Sigmoid colon (tissue), 7 donors: ENCODE results near the gene MLLT6. TPM values are rescaled to one million over a fixed set of nuclear protein-coding genes. Genes with fewer than 3 reads are reported as not detected.

Source experiments
- DNase-seq: peaks from one replicate; pipeline ENCODE4 v3.0.0-alpha.2; 2019
- H3K27ac ChIP-seq, 4 donors: fragments of 200-600 bp; sonication (generic); one replicate each; pipeline ENCODE4 v1.5.1; 2016 to 2019; ENCODE audit warnings: mild to moderate bottlenecking in 1 of 4
- H3K27me3 ChIP-seq, 3 donors: fragments of 200-600 bp; sonication (generic); one replicate each; pipeline ENCODE4 v1.5.1; 2019; ENCODE audit warnings: mild to moderate bottlenecking in 1 of 3
- H3K36me3 ChIP-seq, 4 donors: fragments of 200-600 bp; sonication (generic); one replicate each; pipeline ENCODE4 v1.5.1; 2016 to 2019
- H3K4me1 ChIP-seq, 4 donors: fragments of 200-600 bp; sonication (generic); one replicate each; pipeline ENCODE4 v1.5.1; 2017 to 2019
- H3K4me3 ChIP-seq, 4 donors: fragments of 200-600 bp; sonication (generic); one replicate each; pipeline ENCODE4 v1.5.1; 2017 to 2019; ENCODE audit warnings: mild to moderate bottlenecking in 2 of 4, moderate library complexity in 1 of 4
- H3K9me3 ChIP-seq, 4 donors: fragments of 200-600 bp in 3 of 4; sonication (generic) in 3 of 4; one replicate each; pipeline versions ENCODE4 v1.5.1 to v1.6.1; 2013 to 2019
- CTCF ChIP-seq, 4 experiments: fragments of 450-650 bp in 3 of 4; fragments of 200-600 bp in 1 of 4; IDR thresholded peaks; one replicate each; pipeline ENCODE4 v1.5.1; 2016 to 2019; ENCODE audit warnings: antibody characterized with exemption in 4 of 4, mild to moderate bottlenecking in 3 of 4, moderate library complexity in 2 of 4
- EP300 ChIP-seq, 4 donors: sonication (generic); formaldehyde crosslinking; IDR thresholded peaks; one replicate each; pipeline ENCODE4 v1.6.1; 2017; ENCODE audit warnings: antibody characterized with exemption in 4 of 4
- POLR2A ChIP-seq, 2 donors: fragments of 450-650 bp; IDR thresholded peaks; one replicate each; pipeline ENCODE4 v1.6.1; 2016; ENCODE audit warnings: antibody characterized with exemption in 2 of 2, mild to moderate bottlenecking in 2 of 2, moderate library complexity in 2 of 2
- POLR2AphosphoS5 ChIP-seq, 4 donors: sonication (generic); formaldehyde crosslinking; IDR thresholded peaks; one replicate each; pipeline ENCODE4 v1.6.1; 2017; ENCODE audit warnings: antibody characterized with exemption in 4 of 4
- WGBS, 2 donors: extraction: QIAGEN DNeasy Blood & Tissue Kit; methylation state at CpG; one replicate each; pipeline ENCODE4 v1.1.7; 2013; 5-methylcytosine and 5-hydroxymethylcytosine counted together
- intact Hi-C: fragments of 100-400 bp; cut with DNase I; formaldehyde crosslinking; loops from one replicate; pipeline ENCODE4 v1.15.1; 2023
- polyA plus RNA-seq, 3 donors: library from polyadenylated mRNA; stranded (reverse); fragments of 200-250 nt; gene quantifications; one replicate each; pipeline ENCODE4 v1.2.3, GENCODE V29; 2013
- total RNA-seq, 4 donors: library from RNA; depleted of rRNA; stranded (reverse); fragments of >200 nt; gene quantifications; one replicate each; pipeline ENCODE4 v1.1.0, GENCODE V29; 2016
- donor health status: healthy with polysubstance abuse.
- donor health status: Bipolar disorder and iron deficiency.
- donor health status: healthy.

Gene MLLT6
- total and polyA plus RNA-seq, 7 donors: 15.3 to 90.3 (median 51.5) TPM

- peaks cover 0 to 26% (median 0%) of the 10 kb centered on the region in 3 donors for H3K27me3 ChIP-seq
- peak; percentile 95 for DNase-seq
- intact Hi-C loops: loop anchor here (2.0 kb wide), 1 partner anchor 19 kb away; the partner anchor contains the start of gene CISD3
- no peaks in the 10 kb centered on the region for H3K9me3 ChIP-seq
- peaks cover 0 to 76% (median 67%) of the 10 kb centered on the region in 4 donors for H3K4me1 ChIP-seq
- peak in 1 of 4 donors; percentile 33 for TF ChIP-seq EP300 (IDR thresholded peaks at IDR 0.05)
- TF ChIP-seq POLR2AphosphoS5 (IDR thresholded peaks at IDR 0.05): peak; percentile 50 to 76 (median 72)
- no peak for TF ChIP-seq CTCF (IDR thresholded peaks at IDR 0.05)
- TF ChIP-seq POLR2A (IDR thresholded peaks at IDR 0.05): peak; percentile 51 to 52
- 1% methylated on average over 79 of the region's 79 CpGs for WGBS, 2 donors
- H3K4me3 ChIP-seq: peak overlapping the region; percentile 60 to 82 (median 74)
- H3K36me3 ChIP-seq: peaks cover 0 to 8% (median 1%) of the 10 kb centered on the region in 4 donors
- peak overlapping the region; percentile 86 to 94 (median 89) for H3K27ac ChIP-seq
Observed at GRCh38 chr17:38749223-38750043, 44.4 kb downstream of the MLLT6 start.

- DNase-seq: no peak
- peaks cover 0 to 76% (median 69%) of the 10 kb centered on the region in 4 donors for H3K4me1 ChIP-seq
- H3K9me3 ChIP-seq: no peaks in the 10 kb centered on the region
- peak overlapping the region; percentile 60 to 82 (median 74) for H3K4me3 ChIP-seq
- H3K36me3 ChIP-seq: peaks cover 0 to 9% (median 3%) of the 10 kb centered on the region in 4 donors
- intact Hi-C loops: loop anchor here (2.0 kb wide), 1 partner anchor 19 kb away; the partner anchor contains the start of gene CISD3
- WGBS, 2 donors: 3 to 8% methylated on average over 12 of the region's 12 CpGs
- peaks cover 0 to 26% (median 0%) of the 10 kb centered on the region in 3 donors for H3K27me3 ChIP-seq
- H3K27ac ChIP-seq: peak overlapping the region; percentile 86 to 94 (median 89)
- TF ChIP-seq CTCF (IDR thresholded peaks at IDR 0.05): no peak
- TF ChIP-seq POLR2AphosphoS5 (IDR thresholded peaks at IDR 0.05): no peak
- no peak for TF ChIP-seq EP300 (IDR thresholded peaks at IDR 0.05)
- no peak for TF ChIP-seq POLR2A (IDR thresholded peaks at IDR 0.05)
Observed at GRCh38 chr17:38750044-38750311, 44.9 kb downstream of the MLLT6 start.

GRCh38 chr17:38750312-38751121 is 45.4 kb downstream of the MLLT6 start:
- DNase-seq: no peak
- H3K4me1 ChIP-seq: peaks cover 0 to 74% (median 69%) of the 10 kb centered on the region in 4 donors
- 21 to 25% methylated on average over 28 of the region's 28 CpGs for WGBS, 2 donors
- peaks cover 0 to 9% (median 3%) of the 10 kb centered on the region in 4 donors for H3K36me3 ChIP-seq
- intact Hi-C loops: loop anchor here (2.0 kb wide), 1 partner anchor 20 kb away; the partner anchor contains the start of gene CISD3
- H3K27ac ChIP-seq: peak overlapping the region; percentile 86 to 94 (median 89)
- H3K9me3 ChIP-seq: no peaks in the 10 kb centered on the region
- peak overlapping the region in 3 of 4 donors; percentile 60 to 82 (median 82) for H3K4me3 ChIP-seq
- H3K27me3 ChIP-seq: peaks cover 0 to 26% (median 0%) of the 10 kb centered on the region in 3 donors
- TF ChIP-seq POLR2AphosphoS5 (IDR thresholded peaks at IDR 0.05) (no peak), CTCF (IDR thresholded peaks at IDR 0.05) (no peak), POLR2A (IDR thresholded peaks at IDR 0.05) (no peak)

- intact Hi-C loops: loop anchor here (2.0 kb wide), 1 partner anchor 20 kb away; the partner anchor contains the start of gene CISD3
- H3K27me3 ChIP-seq: peaks cover 0 to 26% (median 0%) of the 10 kb centered on the region in 3 donors
- DNase-seq: no peak
- H3K4me3 ChIP-seq: peak overlapping the region in 3 of 4 donors; percentile 82 to 92 (median 91)
- H3K9me3 ChIP-seq: no peaks in the 10 kb centered on the region
- 1 to 3% methylated on average over 10 of the region's 10 CpGs for WGBS, 2 donors
- no peak for TF ChIP-seq POLR2A (IDR thresholded peaks at IDR 0.05)
- no peak for TF ChIP-seq EP300 (IDR thresholded peaks at IDR 0.05)
- no peak for TF ChIP-seq CTCF (IDR thresholded peaks at IDR 0.05)
- no peak for TF ChIP-seq POLR2AphosphoS5 (IDR thresholded peaks at IDR 0.05)
- H3K27ac ChIP-seq: peak overlapping the region; percentile 86 to 94 (median 89)
- peaks cover 7 to 16% (median 9%) of the 10 kb centered on the region in 4 donors for H3K36me3 ChIP-seq
- peaks cover 0 to 68% (median 65%) of the 10 kb centered on the region in 4 donors for H3K4me1 ChIP-seq
Observed at GRCh38 chr17:38751144-38751807, 46.2 kb downstream of the MLLT6 start.
